MM.1S (cell line): Measurements from ENCODE around the gene GID4.

Experiments used
- CTCF ChIP-seq: fragments of 300-600 bp; sonication (generic); IDR thresholded peaks from 2 replicates; pipeline ENCODE4 v1.5.1; 2016; ENCODE audit warnings: antibody characterized with exemption, low read length, mixed read lengths
- EZH2 ChIP-seq: fragments of 300-600 bp; sonication (generic); optimal IDR thresholded peaks from 2 replicates; pipeline ENCODE3; 2017; ENCODE audit warnings: low read depth, mild to moderate bottlenecking, antibody characterized with exemption, low read length, mixed read lengths
- EZH2phosphoT487 ChIP-seq: fragments of 300-600 bp; sonication (generic); IDR thresholded peaks from 2 replicates; pipeline ENCODE4 v1.6.1; 2018; ENCODE audit warnings: antibody characterized with exemption, low read length

GRCh38 chr17:18109935-18110485 lies 70.8 kb downstream of the GID4 start:
- TF ChIP-seq CTCF (no peak), EZH2 (no peak), EZH2phosphoT487 (no peak)
